ENCODE measurements around the gene CSGALNACT2.

Gene CSGALNACT2

DNA sequence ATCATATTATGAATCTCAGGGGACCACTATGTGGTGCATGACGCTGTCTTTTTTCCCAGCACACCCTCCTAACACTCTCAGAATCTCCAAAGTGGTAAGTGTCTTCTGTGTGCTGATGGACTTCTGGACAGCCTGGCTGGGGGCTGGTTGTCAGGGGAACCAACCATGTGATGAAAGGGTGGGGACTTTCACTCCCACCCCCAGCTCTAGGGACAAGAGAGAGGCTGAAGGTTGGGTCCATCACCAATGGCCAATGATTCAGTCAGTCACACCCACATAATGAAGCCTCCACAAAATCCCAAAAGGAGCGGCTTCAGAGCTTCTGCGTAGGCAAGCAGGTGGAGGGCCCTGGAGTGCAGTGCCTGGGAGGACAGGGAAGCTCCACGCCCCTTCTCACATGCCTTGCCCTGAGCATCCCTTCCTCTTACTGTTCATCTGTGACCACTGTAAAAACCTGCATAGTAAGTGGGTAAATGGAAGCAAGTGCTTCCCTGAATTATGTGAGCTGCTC, 84.0 kb downstream of the CSGALNACT2 start:
- Histone ChIP-seq H3K79me2 (ENCODE audit: insufficient read depth, low read length) (no peaks in the 10 kb centered on the region), H3K27ac (ENCODE audit: low read length) (no peak overlapping the region), H3K9ac (ENCODE audit: low read depth, low read length) (no peak overlapping the region), H4K20me1 (ENCODE audit: insufficient read depth, low read length) (no peaks in the 10 kb centered on the region), H3K27me3 (ENCODE audit: insufficient read depth, low read length, poor library complexity) (no peaks in the 10 kb centered on the region), H3K4me1 (ENCODE audit: insufficient read depth, low read length) (no peaks in the 10 kb centered on the region), H3K36me3 (ENCODE audit: insufficient read depth, low read length) (no peaks in the 10 kb centered on the region), H3K4me3 (ENCODE audit: low read depth in 1 of 2, low read length in 2 of 2) (no peak overlapping the region), H3K4me2 (ENCODE audit: insufficient read depth, low read length) (no peak overlapping the region), H3K9me3 (ENCODE audit: insufficient read depth, low read length, severe bottlenecking) (no peaks in the 10 kb centered on the region), H2AFZ (ENCODE audit: low read depth, low read length) (no peak overlapping the region)
- no peak for TF ChIP-seq EZH2 (IDR thresholded peaks at IDR 0.05; ENCODE audit: borderline replicate concordance, low read depth, low read length, severe bottlenecking)
- TF ChIP-seq, protein P1, sequence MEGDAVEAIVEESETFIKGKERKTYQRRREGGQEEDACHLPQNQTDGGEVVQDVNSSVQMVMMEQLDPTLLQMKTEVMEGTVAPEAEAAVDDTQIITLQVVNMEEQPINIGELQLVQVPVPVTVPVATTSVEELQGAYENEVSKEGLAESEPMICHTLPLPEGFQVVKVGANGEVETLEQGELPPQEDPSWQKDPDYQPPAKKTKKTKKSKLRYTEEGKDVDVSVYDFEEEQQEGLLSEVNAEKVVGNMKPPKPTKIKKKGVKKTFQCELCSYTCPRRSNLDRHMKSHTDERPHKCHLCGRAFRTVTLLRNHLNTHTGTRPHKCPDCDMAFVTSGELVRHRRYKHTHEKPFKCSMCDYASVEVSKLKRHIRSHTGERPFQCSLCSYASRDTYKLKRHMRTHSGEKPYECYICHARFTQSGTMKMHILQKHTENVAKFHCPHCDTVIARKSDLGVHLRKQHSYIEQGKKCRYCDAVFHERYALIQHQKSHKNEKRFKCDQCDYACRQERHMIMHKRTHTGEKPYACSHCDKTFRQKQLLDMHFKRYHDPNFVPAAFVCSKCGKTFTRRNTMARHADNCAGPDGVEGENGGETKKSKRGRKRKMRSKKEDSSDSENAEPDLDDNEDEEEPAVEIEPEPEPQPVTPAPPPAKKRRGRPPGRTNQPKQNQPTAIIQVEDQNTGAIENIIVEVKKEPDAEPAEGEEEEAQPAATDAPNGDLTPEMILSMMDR (IDR thresholded peaks at IDR 0.05; ENCODE audit: borderline replicate concordance, extremely low read depth, low read length, poor library complexity, severe bottlenecking) = no peak
- ATAC-seq (ENCODE audit: insufficient read depth, low read depth) (no peak), DNase-seq (no peak)

DNA sequence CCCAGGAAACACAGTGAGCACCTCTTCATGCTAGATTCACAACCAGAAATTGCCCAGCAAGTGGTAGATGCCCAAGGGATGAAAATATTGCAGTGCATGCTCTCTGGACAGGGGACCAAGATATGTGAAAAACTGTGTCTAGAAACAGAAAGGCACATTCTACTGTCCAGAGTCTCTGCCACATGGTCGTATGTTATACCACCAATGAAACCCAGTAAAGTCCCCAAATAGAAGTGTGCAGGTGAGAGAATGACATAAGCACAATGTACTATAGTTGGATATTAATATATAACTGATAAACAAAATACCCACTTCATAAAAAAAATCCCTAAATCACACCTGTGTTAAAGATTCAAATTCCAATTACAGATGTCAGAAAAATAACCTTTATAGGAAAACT, 84.8 kb downstream of the CSGALNACT2 start:
- no peaks in the 10 kb centered on the region for H3K4me1 ChIP-seq (ENCODE audit: insufficient read depth, low read length)
- no peak for TF ChIP-seq EZH2 (IDR thresholded peaks at IDR 0.05; ENCODE audit: borderline replicate concordance, low read depth, low read length, severe bottlenecking)
- TF ChIP-seq, protein P1 (IDR thresholded peaks at IDR 0.05; ENCODE audit: borderline replicate concordance, extremely low read depth, low read length, poor library complexity, severe bottlenecking) = no peak
- ATAC-seq (ENCODE audit: insufficient read depth, low read depth) (no peak), DNase-seq (no peak)
- H3K79me2 ChIP-seq (ENCODE audit: insufficient read depth, low read length) = no peaks in the 10 kb centered on the region
- no peaks in the 10 kb centered on the region; the same call in 1 of the 2 replicates for H4K20me1 ChIP-seq (ENCODE audit: insufficient read depth, low read length)
- H3K27ac ChIP-seq (ENCODE audit: low read length) = no peak overlapping the region
- no peak overlapping the region for H3K4me2 ChIP-seq (ENCODE audit: insufficient read depth, low read length)
- no peaks in the 10 kb centered on the region for H3K36me3 ChIP-seq (ENCODE audit: insufficient read depth, low read length)
- H3K9ac ChIP-seq (ENCODE audit: low read depth, low read length) = no peak overlapping the region
- H2AFZ ChIP-seq (ENCODE audit: low read depth, low read length) = no peak overlapping the region
- H3K9me3 ChIP-seq (ENCODE audit: insufficient read depth, low read length, severe bottlenecking) = no peaks in the 10 kb centered on the region
- H3K4me3 ChIP-seq (ENCODE audit: low read depth in 1 of 2, low read length in 2 of 2) = no peak overlapping the region
- no peaks in the 10 kb centered on the region for H3K27me3 ChIP-seq (ENCODE audit: insufficient read depth, low read length, poor library complexity)

DNA sequence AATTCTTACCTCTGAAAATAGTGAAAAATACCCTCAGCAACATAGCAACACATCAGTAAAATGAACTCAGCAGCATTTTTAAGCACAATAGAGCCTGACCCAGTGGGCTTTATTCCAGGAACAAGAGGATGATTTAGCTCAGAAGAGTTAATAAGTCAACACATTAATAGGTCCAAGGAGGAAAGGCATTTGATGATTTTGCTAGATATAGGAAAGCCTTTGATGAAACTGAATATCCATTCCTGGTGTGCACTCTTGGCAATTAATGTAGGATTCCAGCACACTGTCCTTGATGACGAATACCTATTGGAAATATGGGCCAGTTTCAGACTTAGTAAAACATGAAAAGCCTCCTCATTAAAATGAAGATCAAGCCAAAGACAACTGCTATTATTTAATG, 86.1 kb downstream of the CSGALNACT2 start:
- no peak for DNase-seq
- TF ChIP-seq, protein P1 (IDR thresholded peaks at IDR 0.05; ENCODE audit: borderline replicate concordance, extremely low read depth, low read length, poor library complexity, severe bottlenecking) = no peak
- TF ChIP-seq EZH2 (IDR thresholded peaks at IDR 0.05; ENCODE audit: borderline replicate concordance, low read depth, low read length, severe bottlenecking) = no peak

More for the DNA sequence above, 86.1 kb downstream of the CSGALNACT2 start:
- Histone ChIP-seq H3K27me3 (ENCODE audit: insufficient read depth, low read length, poor library complexity) (no peaks in the 10 kb centered on the region), H3K9me3 (ENCODE audit: insufficient read depth, low read length, severe bottlenecking) (no peaks in the 10 kb centered on the region), H3K4me1 (ENCODE audit: insufficient read depth, low read length) (no peaks in the 10 kb centered on the region), H3K4me2 (ENCODE audit: insufficient read depth, low read length) (no peak overlapping the region), H3K36me3 (ENCODE audit: insufficient read depth, low read length) (no peaks in the 10 kb centered on the region), H3K4me3 (ENCODE audit: low read depth in 1 of 2, low read length in 2 of 2) (no peak overlapping the region), H3K27ac (ENCODE audit: low read length) (no peak overlapping the region), H2AFZ (ENCODE audit: low read depth, low read length) (no peak overlapping the region), H3K9ac (ENCODE audit: low read depth, low read length) (no peak overlapping the region), H3K79me2 (ENCODE audit: insufficient read depth, low read length) (no peaks in the 10 kb centered on the region), H4K20me1 (ENCODE audit: insufficient read depth, low read length) (no peaks in the 10 kb centered on the region; the same call in 1 of the 2 replicates)
- no peak for ATAC-seq (ENCODE audit: insufficient read depth, low read depth)

Measured in DND-41 (cell line).